Naive thymus-derived CD4-positive, alpha-beta T cell (primary cell): ENCODE results near the gene EPS8L2. TPM values are rescaled to one million over a fixed set of nuclear protein-coding genes. Genes with fewer than 3 reads are reported as not detected.

Experiments used
- ATAC-seq: fragments of 150-1000 bp; cut with Tn5 transposase; 2 replicates; pipeline ENCODE4 v1.10.0; 2021; ENCODE audit warnings: mild to moderate bottlenecking, moderate library complexity
- CTCF ChIA-PET: fragments of 350-600 bp; sonication (Branson Sonifier 250); formaldehyde crosslinking; loops from one replicate; lab custom pipeline; 2021; ENCODE audit warnings: antibody characterized with exemption; lab: Charles Lee
- POLR2A ChIA-PET: fragments of 350-600 bp; sonication (Branson Sonifier 250); formaldehyde crosslinking; loops from one replicate; lab custom pipeline; 2021; ENCODE audit warnings: antibody characterized with exemption, inconsistent platforms; lab: Charles Lee
- DNase-seq, 9 donors: peaks; one replicate each; pipeline versions ENCODE4 v3.0.0 to v3.0.0-alpha.2; 2020 to 2022; ENCODE audit warnings: mixed read lengths in 1 of 9
- H3K27ac ChIP-seq: one replicate; pipeline ENCODE4 v1.7.0; 2013; ENCODE audit warnings: mild to moderate bottlenecking, low read depth, low read length, moderate library complexity
- H3K27me3 ChIP-seq, 2 donors: one replicate each; pipeline ENCODE4 v1.7.0; 2013; ENCODE audit warnings: low read length in 2 of 2, mild to moderate bottlenecking in 2 of 2, moderate library complexity in 2 of 2; ENCODE audit not compliant: control insufficient read depth in 2 of 2, insufficient read depth in 2 of 2
- H3K36me3 ChIP-seq, 3 experiments: 1 replicate in 2 of 3; 2 replicates in 1 of 3; pipeline ENCODE4 v1.7.0; 2013; ENCODE audit warnings: low read length in 3 of 3, mild to moderate bottlenecking in 3 of 3, moderate library complexity in 1 of 3; ENCODE audit not compliant: insufficient read depth in 3 of 3, control insufficient read depth in 2 of 3
- H3K4me1 ChIP-seq, 2 donors: one replicate each; pipeline ENCODE4 v1.7.0; 2013; ENCODE audit warnings: low read length in 2 of 2, mild to moderate bottlenecking in 2 of 2, moderate library complexity in 1 of 2; ENCODE audit not compliant: control insufficient read depth in 2 of 2, insufficient read depth in 2 of 2
- H3K4me3 ChIP-seq: 2 replicates; pipeline ENCODE4 v1.7.0; 2013; ENCODE audit warnings: mild to moderate bottlenecking, low read length
- H3K9me3 ChIP-seq, 3 experiments: 1 replicate in 2 of 3; 2 replicates in 1 of 3; pipeline ENCODE4 v1.7.0; 2013; ENCODE audit warnings: low read length in 3 of 3; ENCODE audit not compliant: control insufficient read depth in 2 of 3
- H3K27ac Mint-ChIP-seq, 9 donors: one replicate each; pipeline ENCODE4 v1.8.0; 2020 to 2022; ENCODE audit warnings: mixed read lengths in 9 of 9, mild to moderate bottlenecking in 8 of 9, moderate library complexity in 5 of 9, inconsistent platforms in 2 of 9
- H3K27me3 Mint-ChIP-seq, 5 donors: one replicate each; pipeline ENCODE4 v1.8.0; 2021 to 2022; ENCODE audit warnings: mixed read lengths in 5 of 5, mild to moderate bottlenecking in 1 of 5
- H3K36me3 Mint-ChIP-seq, 5 donors: one replicate each; pipeline ENCODE4 v1.8.0; 2020 to 2022; ENCODE audit warnings: mixed read lengths in 5 of 5, mild to moderate bottlenecking in 3 of 5, inconsistent platforms in 1 of 5
- H3K4me1 Mint-ChIP-seq, 7 donors: one replicate each; pipeline ENCODE4 v1.8.0; 2020 to 2022; ENCODE audit warnings: mixed read lengths in 7 of 7, mild to moderate bottlenecking in 3 of 7, inconsistent platforms in 1 of 7
- H3K4me3 Mint-ChIP-seq, 10 donors: one replicate each; pipeline ENCODE4 v1.8.0; 2020 to 2022; ENCODE audit warnings: mild to moderate bottlenecking in 10 of 10, mixed read lengths in 10 of 10, moderate library complexity in 6 of 10, inconsistent platforms in 2 of 10
- H3K9me3 Mint-ChIP-seq, 11 donors: one replicate each; pipeline ENCODE4 v1.8.0; 2020 to 2022; ENCODE audit warnings: mixed read lengths in 11 of 11, mild to moderate bottlenecking in 4 of 11, inconsistent platforms in 1 of 11, moderate library complexity in 1 of 11
- intact Hi-C, 2 donors: fragments of 100-400 bp; cut with micrococcal nuclease; formaldehyde crosslinking; loops; one replicate each; pipeline ENCODE4 v1.15.1; 2023
- polyA plus RNA-seq, 2 donors: library from polyadenylated mRNA; unstranded; fragments of 300-500 nt; fragmentation: Illumina TruSeq; gene quantifications; one replicate each; pipeline ENCODE4 v1.2.3, GENCODE V29; 2021
- total RNA-seq, 6 experiments: library from RNA in 5 of 6; stranded (reverse) in 5 of 6; gene quantifications; 1 replicate in 5 of 6; 2 replicates in 1 of 6; pipeline ENCODE4 v1.2.3 and lab custom pipeline; 2021 to 2026

The EPS8L2 gene
- total and polyA plus RNA-seq, 7 experiments from 2014 or later, result 4.5 to 16.6 (median 7.4) TPM

DNA sequence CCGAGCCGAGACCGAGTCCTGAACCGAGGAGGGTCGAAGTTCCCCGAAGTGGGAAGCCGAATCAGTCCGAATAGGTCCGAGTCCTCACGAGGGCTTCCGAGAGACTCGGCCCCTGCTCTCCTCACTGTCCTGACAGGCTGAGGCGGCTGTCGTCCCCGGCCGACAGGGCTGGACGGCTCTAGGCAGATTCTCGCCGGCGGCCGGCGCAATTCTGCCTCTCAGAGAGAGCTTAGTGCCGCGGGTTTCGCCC is 10.8 kb upstream of the EPS8L2 start:
- Histone ChIP-seq H3K9me3 (no peaks in the 10 kb centered on the region), H3K27me3 (no peaks in the 10 kb centered on the region), H3K4me3 (peak overlapping the region; percentile 97), H3K36me3 (peaks cover 0 to 4% (median 0%) of the 10 kb centered on the region in 3 experiments), H3K27ac (peak overlapping the region; percentile 100), H3K4me1 (peaks cover 13 to 46% of the 10 kb centered on the region in 2 donors)
- Mint-ChIP-seq H3K4me1 (peaks cover 40 to 61% (median 57%) of the 10 kb centered on the region in 7 donors), H3K4me3 (peak overlapping the region; percentile 84 to 92 (median 89)), H3K27ac (peak overlapping the region; percentile 88 to 98 (median 94)), H3K36me3 (peaks cover 0 to 9% (median 0%) of the 10 kb centered on the region in 5 donors), H3K9me3 (peaks cover 0 to 4% (median 0%) of the 10 kb centered on the region in 11 donors), H3K27me3 (no peaks in the 10 kb centered on the region)
- ChIA-PET POLR2A (interaction anchor here (0.6 to 2.4 kb wide), 15 partner anchors 10 to 278 kb away, joined by 3 to 14 read pairs (median 4); partner anchors contain the start of genes EPS8L2, HRAS, PHRF1 and PNPLA2), CTCF (interaction anchor here (0.7 to 2.8 kb wide), 3 partner anchors 31 to 51 kb away, joined by 3 to 16 read pairs (median 4); no protein-coding TSS in a partner anchor)
- ATAC-seq, result no peak
- intact Hi-C loops, result loop anchor here (1.0 to 10.0 kb wide), 14 partner anchors 28 to 426 kb away; partner anchors contain the start of genes IRF7 (in 2 of the 2), LRRC56 (in 2 of the 2), PHRF1 (in 2 of the 2) and RNH1 (in 2 of the 2)
- DNase-seq, result no peak

- Histone ChIP-seq H3K4me1 (peaks cover 13 to 42% of the 10 kb centered on the region in 2 donors), H3K4me3 (peak within 1 kb of the TSS; percentile 97), H3K27me3 (no peaks in the 10 kb centered on the region), H3K9me3 (no peaks in the 10 kb centered on the region), H3K36me3 (peaks cover 0 to 7% (median 0%) of the 10 kb centered on the region in 3 experiments), H3K27ac (peak within 1 kb of the TSS; percentile 100)
- CTCF ChIA-PET, result interaction anchor here (0.7 to 2.8 kb wide), 5 partner anchors 28 to 160 kb away, joined by 3 to 16 read pairs (median 4); no protein-coding TSS in a partner anchor
- Mint-ChIP-seq H3K27me3 (no peaks in the 10 kb centered on the region), H3K4me3 (peak within 1 kb of the TSS; percentile 84 to 92 (median 89)), H3K27ac (peak within 1 kb of the TSS; percentile 88 to 98 (median 95)), H3K9me3 (peaks cover 0 to 4% (median 0%) of the 10 kb centered on the region in 11 donors), H3K36me3 (peaks cover 0 to 7% (median 0%) of the 10 kb centered on the region in 5 donors), H3K4me1 (peaks cover 40 to 56% (median 52%) of the 10 kb centered on the region in 7 donors)
- ATAC-seq (peak; percentile 76), DNase-seq (peak; percentile 91 to 98 (median 98))
- intact Hi-C loops, result loop anchor here (1.0 to 10.0 kb wide), 16 partner anchors 28 to 426 kb away; partner anchors contain the start of genes IRF7 (in 2 of the 2), LRRC56 (in 2 of the 2), PHRF1 (in 2 of the 2) and RNH1 (in 2 of the 2)
- POLR2A ChIA-PET, result interaction anchor here (0.6 to 2.4 kb wide), 20 partner anchors 10 to 278 kb away, joined by 3 to 14 read pairs (median 4); partner anchors contain the start of genes EPS8L2, HRAS, PHRF1 and PNPLA2
Measured at GRCh38 chr11:695538-696248, 10.3 kb upstream of the EPS8L2 start, which contains the start of gene TMEM80. Gene TMEM80 (plus strand): TSS chr11:695816. CDS start chr11:695828, 12 bp downstream.

DNA sequence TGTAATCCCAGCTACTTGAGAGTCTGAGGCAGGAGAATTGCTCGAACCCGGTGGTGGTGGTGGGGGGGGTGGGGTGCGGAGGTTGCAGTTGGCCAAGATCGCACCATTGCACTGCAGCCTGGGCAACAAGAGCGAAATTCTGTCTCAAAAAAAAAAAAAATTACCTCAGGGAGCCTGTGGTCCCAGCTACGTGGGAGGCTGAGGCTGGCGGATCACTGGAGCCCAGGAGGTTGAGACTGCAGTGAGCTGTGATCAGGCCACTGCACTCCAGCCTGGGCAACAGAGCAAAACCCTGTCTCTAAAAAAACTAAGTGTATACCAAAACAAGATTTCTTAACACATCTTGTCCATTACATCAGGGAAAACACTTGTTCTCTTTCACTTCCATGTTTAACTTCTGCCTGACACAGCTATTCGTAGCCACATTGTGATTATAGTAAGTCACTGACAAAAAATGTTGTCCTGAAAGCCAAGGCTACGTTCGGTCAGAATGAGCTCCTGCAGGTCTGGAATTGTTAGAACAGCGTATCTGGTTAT is 9.0 kb upstream of the EPS8L2 start:
- peaks cover 0 to 5% (median 0%) of the 10 kb centered on the region in 5 donors for H3K36me3 Mint-ChIP-seq

DNA sequence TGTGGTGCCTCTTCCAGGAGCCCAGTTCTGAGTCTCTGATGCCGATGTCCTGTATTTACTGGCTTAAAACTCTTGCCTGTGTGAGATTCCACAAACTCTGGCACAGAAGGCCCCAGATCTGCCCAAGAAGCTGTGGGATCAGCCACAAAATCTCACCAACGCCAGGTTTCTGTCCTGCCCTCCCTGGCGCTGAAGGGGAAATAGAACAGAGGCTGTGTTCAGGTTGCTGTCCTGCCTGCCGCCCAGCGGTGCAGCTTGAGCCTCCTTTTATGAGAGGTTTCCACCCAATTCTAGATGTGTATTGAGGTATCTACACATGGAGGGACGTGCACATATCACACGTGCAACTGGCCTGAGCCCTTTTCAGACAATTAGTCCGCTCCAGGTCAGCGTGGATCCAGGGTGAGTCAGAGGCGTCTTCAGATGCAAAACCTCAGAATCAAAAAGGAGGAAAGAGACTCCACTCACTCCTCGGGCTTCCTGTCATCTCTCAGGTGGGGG is 8.2 kb upstream of the EPS8L2 start:
- no peaks in the 10 kb centered on the region for H3K27me3 Mint-ChIP-seq

More for the DNA sequence above, 9.0 kb upstream of the EPS8L2 start:
- Histone ChIP-seq H3K4me1 (peaks cover 13 to 29% of the 10 kb centered on the region in 2 donors), H3K4me3 (no peak overlapping the region), H3K36me3 (peaks cover 0 to 16% (median 3%) of the 10 kb centered on the region in 3 experiments), H3K9me3 (no peaks in the 10 kb centered on the region), H3K27me3 (no peaks in the 10 kb centered on the region), H3K27ac (peak overlapping the region; percentile 100)
- ATAC-seq, result no peak
- Mint-ChIP-seq H3K27me3 (no peaks in the 10 kb centered on the region), H3K4me3 (peak overlapping the region; percentile 42 to 92 (median 85)), H3K9me3 (peaks cover 0 to 4% (median 0%) of the 10 kb centered on the region in 11 donors), H3K4me1 (peaks cover 31 to 42% (median 40%) of the 10 kb centered on the region in 7 donors), H3K27ac (peak overlapping the region in 8 of 9 donors; percentile 18 to 98 (median 82))
- intact Hi-C loops, result loop anchor here (2.0 to 10.0 kb wide), 4 partner anchors 34 to 282 kb away; partner anchors contain the start of genes HRAS (in 1 of the 2), LRRC56 (in 1 of the 2) and SIGIRR (in 1 of the 2)
- POLR2A ChIA-PET, result interaction anchor here (0.6 to 1.5 kb wide), 8 partner anchors 14 to 185 kb away, joined by 3 to 6 read pairs (median 3); no protein-coding TSS in a partner anchor
- CTCF ChIA-PET, result interaction anchor here (0.6 to 2.8 kb wide), 5 partner anchors 26 to 686 kb away, joined by 3 to 16 read pairs (median 5); no protein-coding TSS in a partner anchor
- no peak for DNase-seq

DNA sequence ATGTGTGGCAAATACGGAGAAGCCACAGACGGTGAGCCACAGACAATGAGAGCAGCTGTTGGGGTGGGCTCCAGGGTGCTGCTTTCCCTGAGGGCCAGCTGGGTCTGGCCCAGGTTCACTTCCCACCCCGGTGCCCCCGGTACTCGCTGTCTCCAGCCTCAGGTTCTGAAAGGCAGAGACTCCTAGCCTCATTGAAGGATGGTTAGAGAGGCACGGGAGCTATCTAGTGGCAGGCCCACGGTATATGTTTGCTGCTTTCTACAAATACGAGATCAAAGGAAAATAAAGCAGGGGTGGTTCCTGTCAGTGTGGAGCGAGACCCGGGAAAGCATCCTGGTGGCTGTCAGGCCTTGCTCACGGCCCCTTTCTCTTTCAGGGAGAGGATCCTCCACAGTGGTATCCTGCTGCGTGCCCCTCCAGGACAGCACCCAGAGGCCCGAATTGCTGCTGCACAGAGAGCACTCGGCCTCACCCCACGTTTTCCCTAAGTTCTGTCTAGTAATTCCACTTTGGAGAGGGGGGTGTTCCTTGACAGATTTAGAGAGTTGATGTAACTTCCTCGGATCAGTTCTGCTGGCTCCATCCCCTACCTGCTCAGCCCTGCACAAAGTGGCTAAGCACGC is 7.4 kb upstream of the EPS8L2 start:
- H3K4me1 ChIP-seq, result peaks cover 10 to 14% of the 10 kb centered on the region in 2 donors
- ChIA-PET POLR2A (interaction anchor here (0.8 to 1.5 kb wide), 2 partner anchors 23 to 123 kb away, joined by 4 to 6 read pairs; no protein-coding TSS in a partner anchor), CTCF (interaction anchor here (0.6 kb wide), 1 partner anchor 880 kb away, joined by 4 read pairs; no protein-coding TSS in a partner anchor)
- peak in 2 of 9 donors; percentile 23 to 37 for DNase-seq
- peaks cover 17 to 27% (median 25%) of the 10 kb centered on the region in 7 donors for H3K4me1 Mint-ChIP-seq
- ATAC-seq, result no peak
- H3K9me3 Mint-ChIP-seq, result no peaks in the 10 kb centered on the region
- H3K4me3 Mint-ChIP-seq, result peak overlapping the region in 5 of 10 donors; percentile 21 to 84 (median 46)
- H3K27me3 Mint-ChIP-seq, result no peaks in the 10 kb centered on the region
- intact Hi-C loops, result loop anchor here (5.0 to 10.0 kb wide), 2 partner anchors 161 to 284 kb away; partner anchors contain the start of genes HRAS (in 1 of the 2), LRRC56 (in 1 of the 2) and SIGIRR (in 1 of the 2)
- peak overlapping the region in 8 of 9 donors; percentile 71 to 98 (median 88) for H3K27ac Mint-ChIP-seq
- no peak overlapping the region for H3K4me3 ChIP-seq
- H3K36me3 ChIP-seq, result peaks cover 0 to 32% (median 3%) of the 10 kb centered on the region in 3 experiments
- H3K27ac ChIP-seq, result peak overlapping the region; percentile 100
- peaks cover 0 to 5% (median 0%) of the 10 kb centered on the region in 5 donors for H3K36me3 Mint-ChIP-seq
- no peaks in the 10 kb centered on the region for H3K9me3 ChIP-seq
- no peaks in the 10 kb centered on the region for H3K27me3 ChIP-seq

More for the DNA sequence above, 8.2 kb upstream of the EPS8L2 start:
- Histone ChIP-seq H3K4me1 (peaks cover 13 to 21% of the 10 kb centered on the region in 2 donors), H3K27me3 (no peaks in the 10 kb centered on the region), H3K27ac (peak overlapping the region; percentile 100), H3K9me3 (no peaks in the 10 kb centered on the region), H3K36me3 (peaks cover 0 to 25% (median 3%) of the 10 kb centered on the region in 3 experiments), H3K4me3 (no peak overlapping the region)
- Mint-ChIP-seq H3K9me3 (peaks cover 0 to 4% (median 0%) of the 10 kb centered on the region in 11 donors), H3K4me1 (peaks cover 25 to 34% (median 32%) of the 10 kb centered on the region in 7 donors), H3K4me3 (peak overlapping the region; percentile 12 to 90 (median 32)), H3K36me3 (peaks cover 0 to 5% (median 0%) of the 10 kb centered on the region in 5 donors), H3K27ac (peak overlapping the region; percentile 60 to 98 (median 88))
- POLR2A ChIA-PET, result interaction anchor here (1.5 kb wide), 1 partner anchor 24 kb away, joined by 6 read pairs; no protein-coding TSS in a partner anchor
- intact Hi-C loops, result loop anchor here (2.0 to 10.0 kb wide), 4 partner anchors 35 to 283 kb away; partner anchors contain the start of genes HRAS (in 1 of the 2), LRRC56 (in 1 of the 2) and SIGIRR (in 1 of the 2)
- CTCF ChIA-PET, result interaction anchor here (0.6 to 2.8 kb wide), 2 partner anchors 28 to 881 kb away, joined by 4 to 16 read pairs; no protein-coding TSS in a partner anchor
- DNase-seq (no peak), ATAC-seq (no peak)
